GM12872 (cell line): ENCODE measurements around the gene FBXO10.

Source experiments
- TF ChIP-seq, protein P1 (sequence below): IDR thresholded peaks from 3 replicates; pipeline ENCODE4 v1.5.1; 2011; ENCODE audit warnings: low read depth, mild to moderate bottlenecking, low read length, moderate library complexity; ENCODE audit not compliant: insufficient read depth

FBXO10 gene

DNA sequence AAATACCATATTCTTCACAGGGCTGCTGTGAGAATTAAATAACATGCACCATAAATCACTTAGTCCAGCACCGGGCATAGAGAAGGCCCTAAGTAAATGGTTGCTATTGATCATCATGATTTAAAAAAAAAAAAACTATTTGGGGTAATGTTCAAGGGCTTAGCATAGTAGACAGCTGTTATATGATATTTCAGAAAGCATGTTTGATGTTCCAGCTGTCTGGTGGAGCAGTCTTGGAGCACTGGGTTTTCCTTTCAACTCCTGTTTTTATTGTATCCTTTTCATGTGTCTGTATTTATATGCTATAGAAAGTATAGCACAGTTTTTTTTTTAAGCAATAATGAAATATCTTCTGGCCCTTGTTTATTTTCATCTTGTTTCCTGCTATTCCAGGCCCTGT lies 44.2 kb upstream of the FBXO10 start:
- TF ChIP-seq, protein P1, sequence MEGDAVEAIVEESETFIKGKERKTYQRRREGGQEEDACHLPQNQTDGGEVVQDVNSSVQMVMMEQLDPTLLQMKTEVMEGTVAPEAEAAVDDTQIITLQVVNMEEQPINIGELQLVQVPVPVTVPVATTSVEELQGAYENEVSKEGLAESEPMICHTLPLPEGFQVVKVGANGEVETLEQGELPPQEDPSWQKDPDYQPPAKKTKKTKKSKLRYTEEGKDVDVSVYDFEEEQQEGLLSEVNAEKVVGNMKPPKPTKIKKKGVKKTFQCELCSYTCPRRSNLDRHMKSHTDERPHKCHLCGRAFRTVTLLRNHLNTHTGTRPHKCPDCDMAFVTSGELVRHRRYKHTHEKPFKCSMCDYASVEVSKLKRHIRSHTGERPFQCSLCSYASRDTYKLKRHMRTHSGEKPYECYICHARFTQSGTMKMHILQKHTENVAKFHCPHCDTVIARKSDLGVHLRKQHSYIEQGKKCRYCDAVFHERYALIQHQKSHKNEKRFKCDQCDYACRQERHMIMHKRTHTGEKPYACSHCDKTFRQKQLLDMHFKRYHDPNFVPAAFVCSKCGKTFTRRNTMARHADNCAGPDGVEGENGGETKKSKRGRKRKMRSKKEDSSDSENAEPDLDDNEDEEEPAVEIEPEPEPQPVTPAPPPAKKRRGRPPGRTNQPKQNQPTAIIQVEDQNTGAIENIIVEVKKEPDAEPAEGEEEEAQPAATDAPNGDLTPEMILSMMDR = no peak

DNA sequence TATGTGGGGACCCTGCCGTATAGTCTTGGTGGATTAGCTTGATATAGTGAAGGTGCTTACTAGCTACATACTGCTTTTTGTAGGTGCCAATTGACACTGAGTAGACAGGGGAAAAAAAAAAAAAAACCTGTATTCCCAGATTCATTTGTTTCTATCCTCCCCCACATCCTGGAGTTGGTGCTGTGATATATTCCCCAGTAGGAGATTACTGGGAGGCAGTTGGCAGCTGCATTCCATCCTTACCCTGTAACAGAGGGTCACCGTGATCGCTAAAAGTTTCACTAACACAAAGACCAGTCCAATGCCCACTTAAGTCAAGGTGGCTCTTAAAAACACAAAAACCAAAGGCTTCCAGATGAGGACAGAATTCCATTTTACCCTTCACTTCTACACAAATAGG lies 43.6 kb upstream of the FBXO10 start:
- TF ChIP-seq, protein P1 = no peak

DNA sequence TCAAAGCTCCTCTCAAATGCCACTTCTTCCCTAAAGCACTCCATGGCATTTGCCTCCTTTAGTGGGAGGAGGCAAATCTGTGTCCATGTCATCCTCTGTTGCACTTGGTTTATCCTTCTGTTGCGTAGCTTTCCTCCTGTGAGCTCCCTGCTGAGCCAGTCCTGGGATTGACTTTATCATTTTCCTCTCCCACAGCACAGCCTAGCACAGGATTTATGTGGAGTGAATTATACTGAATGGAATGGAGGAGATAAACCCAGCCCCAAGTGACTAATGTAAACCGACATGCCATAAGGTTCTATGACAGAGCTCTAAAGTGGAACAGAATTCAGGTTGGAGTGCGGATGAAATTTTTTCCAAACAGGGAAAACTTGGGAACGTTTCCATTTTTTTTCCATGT lies 42.6 kb upstream of the FBXO10 start:
- TF ChIP-seq, protein P1 = no peak

DNA sequence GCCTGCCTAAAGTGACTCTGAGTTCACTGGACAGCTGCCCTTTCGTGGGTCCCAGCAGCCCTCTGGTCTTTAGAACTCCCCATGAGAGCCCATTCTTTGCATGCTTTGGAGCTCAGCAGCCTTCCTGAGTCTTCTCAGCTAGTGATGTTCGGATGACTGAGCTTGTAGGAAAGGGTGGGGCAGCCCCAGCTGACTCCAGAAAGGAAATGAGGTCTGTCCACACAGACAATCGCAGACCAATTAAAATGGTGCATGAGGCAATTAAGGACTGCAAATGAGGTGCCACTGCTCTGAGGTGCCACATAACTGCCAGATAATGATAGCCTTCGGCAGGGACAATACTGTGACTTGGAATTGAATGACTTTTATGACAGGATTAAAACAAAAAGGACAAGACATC lies 41.7 kb upstream of the FBXO10 start:
- TF ChIP-seq, protein P1 = no peak

DNA sequence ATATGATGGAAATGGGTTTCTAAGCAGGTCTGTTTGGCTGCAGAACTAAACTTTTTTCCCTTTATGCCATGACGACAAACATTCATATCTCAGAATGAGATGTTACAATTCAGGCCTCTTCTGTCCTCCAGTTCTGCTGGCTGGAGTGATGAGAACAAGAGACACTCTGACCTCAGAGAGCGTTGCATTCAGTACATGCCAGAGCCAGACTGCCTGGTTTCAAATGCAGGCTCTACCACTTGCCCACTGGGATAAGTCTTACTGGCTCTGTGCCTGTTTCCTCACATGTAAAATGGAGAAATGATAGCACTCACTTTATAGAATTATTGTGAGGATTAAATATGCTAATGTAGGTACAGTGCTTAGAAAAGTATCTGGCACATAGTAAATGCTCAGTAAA lies 41.0 kb upstream of the FBXO10 start:
- TF ChIP-seq, protein P1 = no peak

GRCh38 chr9:37611961-37612360 lies 35.8 kb upstream of the FBXO10 start:
- TF ChIP-seq, protein P1 = no peak

DNA sequence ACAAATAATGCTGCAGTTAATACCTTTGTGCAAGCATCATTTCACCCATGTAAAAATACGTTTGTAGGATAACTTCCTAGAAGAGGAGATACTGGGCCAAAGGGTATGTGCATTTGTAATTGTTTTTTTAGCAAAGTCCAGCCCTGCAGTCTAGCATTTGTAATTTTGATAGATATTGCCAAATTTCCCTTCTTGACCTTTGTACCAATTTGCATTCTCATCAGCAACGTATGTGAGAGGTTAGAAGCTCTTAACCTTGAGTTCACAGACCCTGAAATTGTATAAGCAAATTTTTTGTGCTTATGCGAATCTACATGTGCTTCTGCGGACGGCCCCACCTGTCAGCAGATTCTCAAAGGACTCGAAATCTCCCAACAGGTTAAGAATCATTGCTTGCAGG lies 34.8 kb upstream of the FBXO10 start:
- TF ChIP-seq, protein P1 = no peak
